Fibroblast of lung (primary cell): ENCODE results near the gene GLCCI1. TPM values are rescaled to one million over a fixed set of nuclear protein-coding genes. Genes with fewer than 3 reads are reported as not detected.

Experiments
- DNase-seq, 2 donors: peaks; one replicate each; pipeline versions ENCODE4 v3.0.0 to v3.0.0-alpha.2; 2010; ENCODE audit warnings: low read depth in 2 of 2
- H2AFZ ChIP-seq: 2 replicates; pipeline ENCODE4 v1.5.1; 2012; ENCODE audit warnings: low read length, control low read depth, inconsistent platforms
- H3K27ac ChIP-seq: 2 replicates; pipeline ENCODE4 v1.5.1; 2011; ENCODE audit warnings: low read length, control low read depth; ENCODE audit not compliant: insufficient read depth
- H3K27me3 ChIP-seq: 2 replicates; pipeline ENCODE4 v1.5.1; 2011; ENCODE audit warnings: mild to moderate bottlenecking, low read length; ENCODE audit not compliant: control insufficient read depth, insufficient read depth
- H3K36me3 ChIP-seq: 2 replicates; pipeline ENCODE4 v1.5.1; 2011; ENCODE audit warnings: low read length; ENCODE audit not compliant: control insufficient read depth, insufficient read depth
- H3K4me1 ChIP-seq: 2 replicates; pipeline ENCODE4 v1.5.1; 2011; ENCODE audit warnings: low read length; ENCODE audit not compliant: control insufficient read depth, insufficient read depth; ENCODE audit errors: extremely low read depth
- H3K4me2 ChIP-seq: 2 replicates; pipeline ENCODE4 v1.5.1; 2011; ENCODE audit warnings: low read length, control low read depth; ENCODE audit not compliant: insufficient read depth; ENCODE audit errors: extremely low read depth
- H3K4me3 ChIP-seq, 4 experiments: fragments of 200-600 bp in 1 of 4; sonication (generic) in 1 of 4; replicated peaks in 1 of 4; 2 replicates each; pipeline ENCODE4 v1.5.1; 2011 to 2016; ENCODE audit warnings: low read length in 4 of 4, low read depth in 3 of 4, mild to moderate bottlenecking in 3 of 4, control low read depth in 2 of 4, inconsistent platforms in 1 of 4, mixed read lengths in 1 of 4; ENCODE audit not compliant: insufficient read depth in 1 of 4; ENCODE audit errors: control extremely low read depth in 1 of 4
- H3K79me2 ChIP-seq: 2 replicates; pipeline ENCODE4 v1.5.1; 2012; ENCODE audit warnings: mild to moderate bottlenecking, low read length, inconsistent platforms; ENCODE audit not compliant: control insufficient read depth, insufficient read depth
- H3K9ac ChIP-seq: 2 replicates; pipeline ENCODE4 v1.5.1; 2011; ENCODE audit warnings: mild to moderate bottlenecking, low read length, control low read depth; ENCODE audit not compliant: insufficient read depth
- H3K9me3 ChIP-seq: 2 replicates; pipeline ENCODE4 v1.5.1; 2012; ENCODE audit warnings: low read depth, low read length; ENCODE audit not compliant: control insufficient read depth, insufficient read depth
- H4K20me1 ChIP-seq: 2 replicates; pipeline ENCODE4 v1.5.1; 2011; ENCODE audit warnings: low read length; ENCODE audit not compliant: control insufficient read depth, insufficient read depth; ENCODE audit errors: extremely low read depth
- CTCF ChIP-seq, 2 donors: IDR thresholded peaks in 1 of 2; conservative IDR thresholded peaks in 1 of 2; 1 replicate in 1 of 2; 2 replicates in 1 of 2; pipeline ENCODE4 v1.5.1; 2011 to 2012; ENCODE audit warnings: low read length in 2 of 2, control low read depth in 1 of 2, inconsistent platforms in 1 of 2, low read depth in 1 of 2, mild to moderate bottlenecking in 1 of 2
- EZH2 ChIP-seq: IDR thresholded peaks from 2 replicates; pipeline ENCODE4 v1.5.1; 2012; ENCODE audit warnings: low read length, control low read depth, mild to moderate bottlenecking; ENCODE audit errors: missing control alignments
- polyA plus RNA-seq, 2 donors: library from polyadenylated mRNA; depleted of rRNA in 1 of 2; stranded (reverse) in 1 of 2; unstranded in 1 of 2; fragments of >200 nt; gene quantifications; 2 replicates each; pipeline ENCODE4 v1.2.1, GENCODE V29; 2011 to 2012; ENCODE audit warnings: missing spikeins in 1 of 2
- total RNA-seq: library from RNA; depleted of rRNA; stranded (reverse); fragments of >200 nt; gene quantifications from 2 replicates; pipeline ENCODE4 v1.2.1, GENCODE V29; 2014

The GLCCI1 gene
- total and polyA plus RNA-seq, 2 donors (not counting 1 experiment from before 2014, with no cell fraction given), result 4.4 to 8.3 TPM

- Histone ChIP-seq H3K36me3 (no peaks in the 10 kb centered on the region), H3K4me2 (no peak overlapping the region), H4K20me1 (no peaks in the 10 kb centered on the region), H3K4me1 (no peaks in the 10 kb centered on the region), H3K9me3 (no peaks in the 10 kb centered on the region), H3K27ac (no peak overlapping the region), H3K9ac (no peak overlapping the region), H3K4me3 (no peak overlapping the region), H3K79me2 (no peaks in the 10 kb centered on the region), H3K27me3 (no peaks in the 10 kb centered on the region), H2AFZ (no peak overlapping the region)
- no peak for TF ChIP-seq EZH2
- TF ChIP-seq CTCF (conservative IDR thresholded peaks at IDR 0.05 in 1 of 2, IDR thresholded peaks at IDR 0.05 in 1 of 2; ENCODE audit: low read depth in 1 of 2, low read length in 2 of 2), result no peak
- DNase-seq, result no peak
Measured at GRCh38 chr7:8114175-8114574, 145.6 kb downstream of the GLCCI1 start.

- TF ChIP-seq EZH2, result no peak
- TF ChIP-seq CTCF (conservative IDR thresholded peaks at IDR 0.05 in 1 of 2, IDR thresholded peaks at IDR 0.05 in 1 of 2; ENCODE audit: low read depth in 1 of 2, low read length in 2 of 2), result no peak
Measured at GRCh38 chr7:8115547-8116402, 147.2 kb downstream of the GLCCI1 start.

GRCh38 chr7:8117195-8117594 lies 148.6 kb downstream of the GLCCI1 start:
- Histone ChIP-seq H3K79me2 (no peaks in the 10 kb centered on the region), H3K4me1 (no peaks in the 10 kb centered on the region), H2AFZ (no peak overlapping the region), H3K27ac (no peak overlapping the region), H4K20me1 (no peaks in the 10 kb centered on the region), H3K9me3 (no peaks in the 10 kb centered on the region), H3K4me2 (no peak overlapping the region), H3K9ac (no peak overlapping the region), H3K4me3 (no peak overlapping the region), H3K36me3 (no peaks in the 10 kb centered on the region), H3K27me3 (no peaks in the 10 kb centered on the region)
- DNase-seq, result no peak
- TF ChIP-seq EZH2 (no peak), CTCF (conservative IDR thresholded peaks at IDR 0.05 in 1 of 2, IDR thresholded peaks at IDR 0.05 in 1 of 2; ENCODE audit: low read depth in 1 of 2, low read length in 2 of 2) (no peak)

More at GRCh38 chr7:8115547-8116402, 147.2 kb downstream of the GLCCI1 start:
- Histone ChIP-seq H2AFZ (no peak overlapping the region), H3K79me2 (no peaks in the 10 kb centered on the region), H3K4me2 (no peak overlapping the region), H3K4me1 (no peaks in the 10 kb centered on the region), H3K9ac (no peak overlapping the region), H3K27me3 (no peaks in the 10 kb centered on the region), H3K9me3 (no peaks in the 10 kb centered on the region), H3K36me3 (no peaks in the 10 kb centered on the region), H3K4me3 (no peak overlapping the region), H4K20me1 (no peaks in the 10 kb centered on the region), H3K27ac (no peak overlapping the region)
- DNase-seq, result no peak
